Superior temporal gyrus (tissue), 1 donor: ENCODE measurements around the gene OSBPL8.

Experiments used
- DNase-seq: peaks from one replicate; pipeline ENCODE4 v3.0.0-alpha.2; 2016; ENCODE audit errors: extremely low spot score

The OSBPL8 gene

GRCh38 chr12:76310110-76310509 is 249.5 kb downstream of the OSBPL8 start:
- no peak for DNase-seq

GRCh38 chr12:76308866-76309265 is 250.7 kb downstream of the OSBPL8 start:
- no peak for DNase-seq

GRCh38 chr12:76307083-76307482 is 252.5 kb downstream of the OSBPL8 start:
- DNase-seq: no peak

- DNase-seq: no peak
Measured at GRCh38 chr12:76303989-76304460, 255.5 kb downstream of the OSBPL8 start.

- DNase-seq: no peak
Measured at GRCh38 chr12:76303365-76303764, 256.2 kb downstream of the OSBPL8 start.
